PC-9 (cell line): ENCODE measurements around the gene UBAP2L. TPM values are rescaled to one million over a fixed set of nuclear protein-coding genes. Genes with fewer than 3 reads are reported as not detected.

Experiments used
- BruUV-seq: library from RNA; stranded (reverse); fragments of 400-500 nt; replicated peaks from 2 replicates; lab custom pipeline; 2021; lab: Mats Ljungman, UMichigan
- CTCF ChIA-PET: fragments of 300-600 bp; sonication (Branson Sonifier 250); formaldehyde crosslinking; loops from one replicate; lab custom pipeline; 2022; ENCODE audit warnings: antibody characterized with exemption; lab: Charles Lee
- POLR2A ChIA-PET: fragments of 300-600 bp; sonication (Branson Sonifier 250); formaldehyde crosslinking; loops from one replicate; lab custom pipeline; 2022; ENCODE audit warnings: antibody characterized with exemption; ENCODE audit not compliant: unreplicated experiment; lab: Charles Lee
- DNase-seq, 2 experiments: peaks; one replicate each; pipeline versions ENCODE4 v3.0.0 to v3.0.0-alpha.2; 2015 to 2022; ENCODE audit warnings: mixed read lengths in 1 of 2
- H2AFZ ChIP-seq: fragments of 200-600 bp; sonication (generic); 2 replicates; pipeline ENCODE4 v1.8.1; 2017; ENCODE audit warnings: antibody characterized with exemption
- H3F3A ChIP-seq: fragments of 200-600 bp; sonication (generic); 2 replicates; pipeline ENCODE4 v1.8.1; 2017; ENCODE audit warnings: antibody characterized with exemption, mild to moderate bottlenecking, low read depth; ENCODE audit not compliant: insufficient read depth
- H3K27ac ChIP-seq: fragments of 200-600 bp; sonication (generic); 2 replicates; pipeline ENCODE4 v1.6.1; 2016; ENCODE audit warnings: mixed run types
- H3K27me3 ChIP-seq: fragments of 200-600 bp; sonication (generic); 2 replicates; pipeline ENCODE4 v1.6.1; 2016; ENCODE audit warnings: low read depth, mixed run types; ENCODE audit not compliant: insufficient read depth
- H3K36me3 ChIP-seq: fragments of 200-600 bp; sonication (generic); 2 replicates; pipeline ENCODE4 v1.6.1; 2016; ENCODE audit warnings: low read depth, mixed run types
- H3K4me1 ChIP-seq: fragments of 200-600 bp; sonication (generic); replicated peaks from 2 replicates; pipeline ENCODE4 v1.6.1; 2016; ENCODE audit warnings: mixed run types; ENCODE audit not compliant: insufficient read depth
- H3K4me2 ChIP-seq: fragments of 200-600 bp; sonication (generic); 2 replicates; pipeline ENCODE4 v1.6.1; 2017; ENCODE audit warnings: mixed run types
- H3K4me3 ChIP-seq: fragments of 200-600 bp; sonication (generic); 2 replicates; pipeline ENCODE4 v1.6.1; 2016; ENCODE audit warnings: mixed run types
- H3K79me2 ChIP-seq: fragments of 200-600 bp; sonication (generic); 2 replicates; pipeline ENCODE4 v1.6.1; 2017; ENCODE audit warnings: low read depth, mixed run types
- H3K9me2 ChIP-seq: fragments of 200-600 bp; sonication (generic); 2 replicates; pipeline ENCODE4 v1.8.1; 2017; ENCODE audit warnings: mild to moderate bottlenecking; ENCODE audit not compliant: insufficient read depth
- H3K9me3 ChIP-seq: fragments of 200-600 bp; sonication (generic); 2 replicates; pipeline ENCODE4 v1.8.1; 2016; ENCODE audit warnings: low read depth; ENCODE audit not compliant: insufficient read depth
- H4K20me1 ChIP-seq: fragments of 200-600 bp; sonication (generic); 2 replicates; pipeline ENCODE4 v1.8.1; 2017; ENCODE audit not compliant: insufficient read depth
- EZH2 ChIP-seq: fragments of 200-600 bp; sonication (generic); IDR thresholded peaks from 2 replicates; pipeline ENCODE4 v1.8.0; 2017; ENCODE audit warnings: antibody characterized with exemption, low read depth
- intact Hi-C: fragments of 100-400 bp; cut with micrococcal nuclease; formaldehyde crosslinking; loops from one replicate; pipeline ENCODE4 v1.10.0; 2022; ENCODE audit not compliant: unreplicated experiment
- total RNA-seq: library from RNA; stranded (reverse); gene quantifications from 2 replicates; pipeline ENCODE4 v1.2.3, GENCODE V29; 2021
- TF ChIP-seq, protein P1 (sequence below): fragments of 200-600 bp; sonication (generic); conservative IDR thresholded peaks from 2 replicates; pipeline ENCODE4 v1.6.1; 2017; ENCODE audit warnings: mixed run types, antibody characterized with exemption, mild to moderate bottlenecking, moderate library complexity

Gene UBAP2L
- total RNA-seq, 1 experiment from 2014 or later = 157 TPM

DNA sequence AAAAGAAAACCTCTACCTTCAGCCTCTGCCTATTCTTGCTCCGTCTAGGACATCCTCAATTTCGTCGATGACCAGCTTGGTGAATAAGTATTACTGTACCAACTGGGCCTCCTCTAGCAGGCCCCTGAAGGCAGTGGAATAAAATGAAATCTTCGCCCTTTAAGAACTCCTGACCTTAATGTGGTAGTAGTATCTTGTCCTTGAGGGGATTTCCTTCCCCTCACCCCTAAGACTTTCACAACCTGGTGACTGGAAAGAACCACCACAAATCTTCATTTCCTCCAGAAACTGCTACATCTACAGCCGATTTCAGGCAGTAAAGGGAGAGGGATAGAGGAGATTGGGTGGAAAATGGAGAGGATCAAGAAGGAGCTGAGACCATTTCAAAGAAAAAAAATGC lies 50.1 kb downstream of the UBAP2L start:
- ChIA-PET POLR2A (interaction anchor here (0.6 kb wide), 1 partner anchor 22 kb away, joined by 6 read pairs; no protein-coding TSS in a partner anchor), CTCF (interaction anchor here (0.6 kb wide), 1 partner anchor 659 kb away, joined by 4 read pairs; no protein-coding TSS in a partner anchor)
- H3K27me3 ChIP-seq = no peaks in the 10 kb centered on the region
- DNase-seq = no peak
- H3K9me2 ChIP-seq = no peaks in the 10 kb centered on the region
- H3K4me3 ChIP-seq = no peak overlapping the region
- no peaks in the 10 kb centered on the region for H3K9me3 ChIP-seq
- H3F3A ChIP-seq = peaks cover 25% of the 10 kb centered on the region
- H3K36me3 ChIP-seq = peaks cover 3% of the 10 kb centered on the region; the same call in 1 of the 2 replicates
- no TSS peak for BruUV-seq
- TF ChIP-seq, protein P1, sequence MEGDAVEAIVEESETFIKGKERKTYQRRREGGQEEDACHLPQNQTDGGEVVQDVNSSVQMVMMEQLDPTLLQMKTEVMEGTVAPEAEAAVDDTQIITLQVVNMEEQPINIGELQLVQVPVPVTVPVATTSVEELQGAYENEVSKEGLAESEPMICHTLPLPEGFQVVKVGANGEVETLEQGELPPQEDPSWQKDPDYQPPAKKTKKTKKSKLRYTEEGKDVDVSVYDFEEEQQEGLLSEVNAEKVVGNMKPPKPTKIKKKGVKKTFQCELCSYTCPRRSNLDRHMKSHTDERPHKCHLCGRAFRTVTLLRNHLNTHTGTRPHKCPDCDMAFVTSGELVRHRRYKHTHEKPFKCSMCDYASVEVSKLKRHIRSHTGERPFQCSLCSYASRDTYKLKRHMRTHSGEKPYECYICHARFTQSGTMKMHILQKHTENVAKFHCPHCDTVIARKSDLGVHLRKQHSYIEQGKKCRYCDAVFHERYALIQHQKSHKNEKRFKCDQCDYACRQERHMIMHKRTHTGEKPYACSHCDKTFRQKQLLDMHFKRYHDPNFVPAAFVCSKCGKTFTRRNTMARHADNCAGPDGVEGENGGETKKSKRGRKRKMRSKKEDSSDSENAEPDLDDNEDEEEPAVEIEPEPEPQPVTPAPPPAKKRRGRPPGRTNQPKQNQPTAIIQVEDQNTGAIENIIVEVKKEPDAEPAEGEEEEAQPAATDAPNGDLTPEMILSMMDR = no peak
- TF ChIP-seq EZH2 = no peak
- intact Hi-C loops = loop anchor here (5.0 kb wide), 3 partner anchors 309 to 599 kb away; partner anchors contain the start of genes ILF2 and SLC39A1
- no peak overlapping the region for H3K4me2 ChIP-seq
- peaks cover 10% of the 10 kb centered on the region for H3K4me1 ChIP-seq
- H4K20me1 ChIP-seq = no peaks in the 10 kb centered on the region
- peaks cover 18% of the 10 kb centered on the region for H3K79me2 ChIP-seq
- H3K27ac ChIP-seq = no peak overlapping the region
- no peak overlapping the region for H2AFZ ChIP-seq

DNA sequence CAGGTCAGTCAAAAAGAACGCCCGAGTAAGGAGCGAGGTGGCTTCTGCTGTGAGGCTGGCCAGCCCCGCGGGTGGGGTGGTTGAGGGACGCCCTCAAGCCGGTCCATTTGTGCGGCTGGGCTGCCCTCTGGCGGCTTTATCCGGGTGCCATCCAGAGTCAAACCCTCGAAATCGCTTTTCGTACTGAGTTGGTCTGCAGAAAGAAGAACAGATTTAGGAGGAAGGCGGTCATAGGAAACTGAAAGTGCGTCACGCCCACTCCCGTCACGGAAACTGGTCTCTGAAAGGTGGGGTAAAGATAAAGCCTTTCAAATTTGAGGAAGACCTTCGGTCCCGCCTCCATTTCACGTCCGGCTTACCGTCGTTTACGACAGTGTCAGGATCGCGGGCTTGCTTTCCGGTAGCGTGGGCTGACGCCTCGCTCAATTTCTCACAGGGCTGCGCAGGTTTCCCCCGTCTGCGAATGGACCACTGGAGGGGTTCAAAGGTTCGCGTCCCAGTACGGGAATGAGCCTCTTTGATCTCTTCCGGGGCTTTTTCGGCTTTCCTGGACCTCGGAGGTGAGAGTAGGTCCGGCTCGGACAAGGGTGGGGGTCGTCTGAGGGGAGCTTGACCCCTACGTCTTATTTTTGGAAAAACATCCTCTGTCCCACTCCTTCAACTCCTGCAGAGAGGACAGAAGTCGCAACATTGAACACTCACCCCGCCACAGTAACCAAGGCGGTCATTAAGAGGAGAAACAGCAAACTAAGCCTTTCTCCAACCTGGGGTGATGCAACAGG lies 51.7 kb downstream of the UBAP2L start, which contains the start of gene HAX1:
TSS of gene HAX1 (plus strand) at position 413 of the 782 bp plus-strand sequence. CDS start at position 508, 95 bp downstream.
- H3K9me3 ChIP-seq = no peaks in the 10 kb centered on the region
- H2AFZ ChIP-seq = peak within 1 kb of the TSS; percentile 97
- H3K79me2 ChIP-seq = peaks cover 18% of the 10 kb centered on the region
- peak; percentile 87 to 94 for DNase-seq
- BruUV-seq = no TSS peak
- H3K4me2 ChIP-seq = peak within 1 kb of the TSS; percentile 98
- intact Hi-C loops = loop anchor here (2.0 to 5.0 kb wide), 5 partner anchors 90 to 600 kb away; partner anchors contain the start of genes ILF2 and SLC39A1
- peaks cover 16% of the 10 kb centered on the region; the same call in 1 of the 2 replicates for H3F3A ChIP-seq
- H3K9me2 ChIP-seq = no peaks in the 10 kb centered on the region
- H3K4me1 ChIP-seq = peaks cover 10% of the 10 kb centered on the region
- ChIA-PET POLR2A (interaction anchor here (0.6 kb wide), 1 partner anchor 314 kb away, joined by 3 read pairs; the partner anchor contains the start of gene CRTC2), CTCF (interaction anchor here (0.6 to 1.0 kb wide), 6 partner anchors 9 to 897 kb away, joined by 3 to 8 read pairs (median 4); partner anchors contain the start of gene S100A12)
- no peaks in the 10 kb centered on the region for H3K27me3 ChIP-seq
- H4K20me1 ChIP-seq = no peaks in the 10 kb centered on the region
- peak within 1 kb of the TSS; percentile 78 for H3K27ac ChIP-seq
- TF ChIP-seq, protein P1 = peak; percentile 86
- TF ChIP-seq EZH2 = no peak
- H3K36me3 ChIP-seq = peaks cover 3% of the 10 kb centered on the region; the same call in 1 of the 2 replicates
- H3K4me3 ChIP-seq = peak within 1 kb of the TSS; percentile 95

DNA sequence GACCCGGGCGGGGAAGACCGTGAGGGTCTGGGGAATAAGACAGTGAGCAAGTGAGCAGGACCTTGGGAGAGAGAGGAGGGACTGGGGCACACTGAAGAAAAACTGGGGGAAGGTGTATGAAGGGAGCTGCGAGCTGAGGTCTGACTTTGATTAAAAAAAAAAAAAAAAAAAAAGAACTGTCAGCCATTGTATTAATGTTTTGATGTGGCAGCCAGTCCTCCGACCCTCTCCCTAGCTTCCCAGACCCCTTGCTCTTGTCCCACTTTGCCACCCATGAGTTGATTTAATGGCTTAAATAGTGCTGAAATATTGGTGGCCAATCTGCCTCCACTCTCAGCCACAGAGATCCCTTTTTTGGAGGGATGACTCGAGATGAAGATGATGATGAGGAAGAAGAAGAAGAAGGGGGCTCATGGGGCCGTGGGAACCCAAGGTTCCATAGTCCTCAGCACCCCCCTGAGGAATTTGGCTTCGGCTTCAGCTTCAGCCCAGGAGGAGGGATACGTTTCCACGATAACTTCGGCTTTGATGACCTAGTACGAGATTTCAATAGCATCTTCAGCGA lies 52.3 kb downstream of the UBAP2L start:
- H3K4me3 ChIP-seq = peak overlapping the region; percentile 95
- peak overlapping the region; percentile 97 for H2AFZ ChIP-seq
- peak overlapping the region; percentile 78 for H3K27ac ChIP-seq
- DNase-seq = no peak
- H3K27me3 ChIP-seq = no peaks in the 10 kb centered on the region
- no peaks in the 10 kb centered on the region for H3K9me2 ChIP-seq
- H3K4me1 ChIP-seq = peaks cover 10% of the 10 kb centered on the region
- ChIA-PET POLR2A (no interaction called here), CTCF (interaction anchor here (0.6 kb wide), 1 partner anchor 233 kb away, joined by 3 read pairs; no protein-coding TSS in a partner anchor)
- H3K4me2 ChIP-seq = peak overlapping the region; percentile 98
- H3K79me2 ChIP-seq = peaks cover 18% of the 10 kb centered on the region
- TF ChIP-seq EZH2 = no peak
- TF ChIP-seq, protein P1 = no peak
- peaks cover 16% of the 10 kb centered on the region; the same call in 1 of the 2 replicates for H3F3A ChIP-seq
- TSS peak; percentile 45 for BruUV-seq
- H3K36me3 ChIP-seq = peaks cover 3% of the 10 kb centered on the region; the same call in 1 of the 2 replicates
- H3K9me3 ChIP-seq = no peaks in the 10 kb centered on the region
- no peaks in the 10 kb centered on the region for H4K20me1 ChIP-seq
- intact Hi-C loops = loop anchor here (2.0 to 5.0 kb wide), 5 partner anchors 90 to 601 kb away; partner anchors contain the start of genes ILF2 and SLC39A1
